ENCODE results near the gene TLR2. TPM values are rescaled to one million over a fixed set of nuclear protein-coding genes. Genes with fewer than 3 reads are reported as not detected.

Gene TLR2
- total and polyA plus RNA-seq, 2 of the 4 experiments (the other 2 are of a cell fraction): under 0.01 to 0.03 TPM

GRCh38 chr4:153668647-153669046 lies 15.4 kb upstream of the TLR2 start:
- Histone ChIP-seq H4K5ac (ENCODE audit: low read depth, low read length) (no peak overlapping the region), H2BK120ac (ENCODE audit: low read depth, low read length) (no peak overlapping the region), H2BK5ac (ENCODE audit: low read depth, low read length, poor library complexity, severe bottlenecking) (no peak overlapping the region), H3K4me1 (ENCODE audit: control insufficient read depth, insufficient read depth, low read length) (no peaks in the 10 kb centered on the region), H2AFZ (replicated peaks; ENCODE audit: low read length, poor library complexity) (no peak overlapping the region), H3K4me2 (ENCODE audit: low read depth, low read length) (no peak overlapping the region), H3K79me1 (ENCODE audit: low read depth in 1 of 2, low read length in 2 of 2) (no peaks in the 10 kb centered on the region), H3K56ac (ENCODE audit: extremely low read depth, insufficient read depth, low read length) (no peak overlapping the region), H2AK9ac (replicated peaks; ENCODE audit: low read depth, low read length, poor library complexity) (no peak overlapping the region), H3K18ac (ENCODE audit: low read depth, low read length) (no peak overlapping the region), H3K36me3 (ENCODE audit: control insufficient read depth, insufficient read depth, low read length) (no peaks in the 10 kb centered on the region), H3K27ac (ENCODE audit: insufficient read depth, low read length) (no peak overlapping the region), H3K9ac (ENCODE audit: low read depth, low read length) (no peak overlapping the region), H3K4ac (ENCODE audit: low read depth, low read length) (no peak overlapping the region), H3K4me3 (ENCODE audit: insufficient read depth, low read depth, low read length) (no peak overlapping the region), H3K9me1 (ENCODE audit: insufficient read depth, low read length) (no peaks in the 10 kb centered on the region), H2BK15ac (ENCODE audit: low read depth, low read length) (no peak overlapping the region), H3K9me3 (ENCODE audit: control insufficient read depth, insufficient read depth, low read length) (no peaks in the 10 kb centered on the region), H3K14ac (replicated peaks; ENCODE audit: low read depth, low read length) (no peak overlapping the region), H3K27me3 (ENCODE audit: control insufficient read depth, insufficient read depth, low read length) (no peaks in the 10 kb centered on the region), H4K8ac (ENCODE audit: low read depth in 2 of 2, low read length in 2 of 2) (no peak overlapping the region), H2AK5ac (ENCODE audit: low read depth, low read length) (no peak overlapping the region), H4K20me1 (ENCODE audit: insufficient read depth, low read length) (no peaks in the 10 kb centered on the region), H2BK20ac (ENCODE audit: low read depth, low read length) (no peak overlapping the region), H3K23ac (ENCODE audit: low read depth, low read length) (no peak overlapping the region), H4K91ac (ENCODE audit: insufficient read depth, low read depth, low read length) (no peak overlapping the region)
- in situ Hi-C loops (cut with MboI; ENCODE audit: low sequenced_read_pairs) (no loop called here), intact Hi-C loops (cut with micrococcal nuclease) (no loop called here), dilution Hi-C loops (cut with HindIII; ENCODE audit: low sequenced_read_pairs, unreplicated experiment) (no loop called here)
- CTCF ChIA-PET: no interaction called here
- no CpG with 5 or more reads among the region's 2 CpGs for WGBS, 2 experiments (ENCODE audit: extremely low coverage in 2 of 2, insufficient read length in 1 of 2)
- no TSS peak for BruUV-seq (replicated peaks)
- POLR2A ChIA-PET (ENCODE audit: unreplicated experiment): no interaction called here
- DNase-seq (no peak), ATAC-seq (ENCODE audit: low read depth) (no peak)
- TF ChIP-seq BHLHE40 (IDR thresholded peaks at IDR 0.05; ENCODE audit: low read depth, low read length) (no peak), FOS (IDR thresholded peaks at IDR 0.05; ENCODE audit: low read depth, low read length) (no peak), RAD21 (IDR thresholded peaks at IDR 0.05; ENCODE audit: low read length) (no peak), MXI1 (IDR thresholded peaks at IDR 0.05; ENCODE audit: borderline replicate concordance, low read depth, low read length) (no peak), ELK1 (IDR thresholded peaks at IDR 0.05; ENCODE audit: borderline replicate concordance, low read depth, low read length) (no peak), RCOR1 (IDR thresholded peaks at IDR 0.05; ENCODE audit: insufficient replicate concordance, low read length) (no peak), CHD1 (IDR thresholded peaks at IDR 0.05; ENCODE audit: low read depth, low read length) (no peak), MAFK (IDR thresholded peaks at IDR 0.05; ENCODE audit: low read depth, low read length) (no peak), POLR2A (IDR thresholded peaks at IDR 0.05; ENCODE audit: low read depth, low read length) (no peak), SMC3 (IDR thresholded peaks at IDR 0.05; ENCODE audit: low read depth, low read length) (no peak), MAZ (IDR thresholded peaks at IDR 0.05; ENCODE audit: borderline replicate concordance, low read depth, low read length) (no peak), USF2 (IDR thresholded peaks at IDR 0.05; ENCODE audit: low read depth, low read length) (no peak), RFX5 (IDR thresholded peaks at IDR 0.05; ENCODE audit: low read depth, low read length) (no peak), CEBPB (IDR thresholded peaks at IDR 0.05; ENCODE audit: low read depth, low read length) (no peak)

All from IMR-90 (cell line).